Ureter (tissue), 1 donor: ENCODE results near the gene OPRD1. TPM values are rescaled to one million over a fixed set of nuclear protein-coding genes. Genes with fewer than 3 reads are reported as not detected.
A peak's percentile ranks its signal among the peaks of the same experiment; 100 is the strongest.
"Not testable (repeated sequence)": the region's sequence is repeated elsewhere in the genome, so short reads cannot be mapped to it uniquely, and the experiment has no call there.

ENCODE experiments used
- DNase-seq: peaks from one replicate; pipeline ENCODE4 v3.0.0-alpha.2; 2020; ENCODE audit warnings: low spot score
- total RNA-seq: library from RNA; stranded (reverse); gene quantifications from one replicate; pipeline ENCODE4 v1.2.4, GENCODE V29; 2023
- donor health status: DM: yes; HTN: yes; CAD: no.

OPRD1 gene
- total RNA-seq, 1 donor from 2014 or later, result not detected

DNA sequence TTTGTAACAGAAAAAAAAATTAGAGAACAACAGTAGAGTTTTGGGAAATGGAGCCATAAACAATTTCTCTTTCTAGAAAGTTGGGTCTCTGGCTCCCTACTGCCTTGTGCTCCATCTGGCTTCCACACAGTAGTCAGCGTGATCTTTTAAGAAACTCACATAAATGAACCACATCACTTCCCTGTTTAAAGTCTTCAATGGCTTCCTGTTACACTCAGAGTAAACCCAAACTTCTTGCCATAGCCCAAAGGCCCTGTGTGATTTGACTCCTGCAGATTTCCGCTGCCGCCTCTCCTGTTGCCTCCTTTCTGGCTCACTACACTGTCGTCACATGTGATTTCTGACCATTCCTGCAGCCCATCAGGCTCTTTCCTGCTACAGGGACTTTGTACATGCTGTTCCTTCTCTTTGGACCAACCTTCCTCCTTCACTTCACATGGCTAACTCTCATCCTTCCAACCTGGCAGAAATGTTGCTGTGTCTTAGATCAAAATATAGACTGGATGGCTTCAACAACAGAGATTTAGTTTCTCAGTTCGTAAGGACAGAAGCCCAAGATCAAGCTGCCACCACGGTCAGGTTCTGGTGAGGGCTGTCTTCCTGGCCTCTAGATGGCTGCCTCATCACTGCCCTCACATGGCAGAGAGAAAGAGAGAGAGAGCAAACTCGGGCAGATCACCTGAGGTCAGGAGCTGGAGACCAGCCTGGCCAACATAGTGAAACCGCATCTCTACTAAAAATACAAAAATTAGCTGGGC lies 34.0 kb downstream of the OPRD1 start:
- DNase-seq, result no peak

DNA sequence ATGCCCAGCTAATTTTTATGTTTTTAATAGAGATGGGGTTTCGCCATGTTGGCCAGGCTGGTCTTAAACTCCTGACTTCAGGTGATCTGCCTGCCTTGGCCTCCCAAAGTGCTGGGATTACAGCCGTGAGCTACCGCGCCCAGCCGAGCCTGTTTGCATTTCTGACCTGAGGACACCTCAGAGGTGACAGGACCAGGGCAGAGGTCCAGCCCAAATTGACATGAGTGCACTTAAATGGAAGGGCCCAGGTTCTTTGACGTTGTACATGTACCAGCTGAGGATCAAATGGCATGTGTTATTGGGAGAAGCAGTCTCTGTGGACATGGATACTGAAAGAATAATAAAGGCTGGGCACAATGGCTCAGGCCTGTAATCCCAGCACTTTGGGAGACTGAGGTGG lies 35.2 kb downstream of the OPRD1 start:
- DNase-seq, result not testable (repeated sequence)

DNA sequence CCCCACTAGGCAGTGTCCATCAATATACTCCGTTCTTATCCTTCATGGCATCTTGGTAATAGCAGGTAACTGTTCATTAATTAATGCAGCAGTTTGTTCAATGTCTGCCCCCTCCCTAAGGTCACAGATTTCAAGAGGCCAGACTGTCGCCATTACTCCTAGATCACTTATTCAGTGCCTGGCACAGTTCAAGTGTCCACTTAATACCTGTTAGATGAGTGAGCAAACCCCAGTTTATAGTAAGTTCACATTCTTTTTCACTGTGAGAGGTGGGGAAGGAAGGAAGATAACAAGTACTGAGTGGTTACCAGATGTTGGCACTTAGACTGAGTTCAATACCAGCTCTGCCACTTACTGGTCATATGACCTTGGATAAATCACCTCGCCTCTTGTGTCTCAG lies 36.4 kb downstream of the OPRD1 start:
- DNase-seq, result no peak

DNA sequence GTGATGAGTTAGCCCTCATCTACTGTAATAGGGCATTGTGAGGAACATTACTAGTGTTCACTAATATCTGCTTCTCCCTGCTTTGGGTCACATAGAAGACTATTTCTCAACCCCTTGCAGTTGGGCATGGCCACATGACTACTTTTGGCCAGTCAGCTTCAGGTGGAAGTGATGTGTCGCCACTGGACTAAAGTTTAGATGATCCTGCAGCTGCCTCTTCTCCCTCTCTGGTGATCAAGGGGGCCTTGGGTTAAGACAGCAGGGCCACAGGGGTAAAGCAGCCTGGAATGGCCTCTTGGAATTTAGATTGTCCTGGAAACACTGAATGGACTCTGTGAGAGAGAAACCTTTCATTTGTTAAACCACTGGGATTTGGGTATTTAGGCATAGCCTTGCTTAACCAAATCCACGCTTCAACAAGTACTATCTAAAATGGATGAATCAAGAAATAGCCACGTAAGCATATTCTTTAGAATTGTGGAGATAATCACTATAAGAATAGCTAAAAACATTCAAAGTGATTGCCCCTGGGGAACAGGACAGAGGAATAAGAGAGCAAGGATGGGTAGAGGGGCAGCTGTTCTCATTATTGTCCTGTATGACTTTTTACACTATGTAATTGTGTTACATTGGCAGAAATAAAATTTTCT lies 41.2 kb downstream of the OPRD1 start:
- DNase-seq, result no peak

DNA sequence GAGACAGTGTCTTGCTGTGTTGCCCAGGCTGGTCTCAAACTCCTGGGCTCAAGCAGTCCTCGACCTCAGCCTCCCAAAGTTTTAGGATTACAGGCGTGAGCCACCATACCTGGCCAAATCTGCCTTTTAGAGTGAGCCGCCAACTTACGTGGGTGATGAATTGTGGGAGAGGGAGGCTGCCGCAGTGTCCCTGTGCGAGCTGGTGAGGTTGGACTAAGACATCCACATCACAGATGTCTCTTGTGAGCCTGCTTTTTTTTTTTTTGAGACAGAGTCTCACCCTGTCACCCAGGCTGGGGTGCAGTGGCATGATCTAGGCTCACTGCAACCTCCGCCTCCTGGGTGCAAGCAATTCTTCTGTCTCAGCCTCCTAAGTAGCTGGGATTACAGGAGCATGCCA lies 42.4 kb downstream of the OPRD1 start:
- DNase-seq, result not testable (repeated sequence)

DNA sequence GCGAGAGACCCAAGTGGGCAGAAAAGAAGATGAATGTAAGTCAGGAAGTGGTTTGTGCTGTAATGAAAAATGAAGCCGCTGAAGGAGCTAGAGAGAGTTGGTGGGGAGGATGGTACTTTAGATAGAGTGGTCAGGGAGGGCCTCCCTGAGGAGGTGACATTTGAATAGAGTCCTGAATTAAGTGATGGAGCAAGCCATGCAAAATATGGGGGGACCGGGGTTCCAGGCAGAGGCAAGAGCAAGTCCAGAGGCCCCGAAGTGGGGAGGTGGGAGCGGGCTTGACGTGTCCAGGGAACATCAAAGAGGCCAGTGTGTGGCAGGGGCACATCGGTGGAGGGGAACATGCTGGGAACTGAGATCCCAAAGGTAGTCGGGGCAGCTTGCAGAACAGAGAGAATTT lies 43.1 kb downstream of the OPRD1 start:
- no peak for DNase-seq

DNA sequence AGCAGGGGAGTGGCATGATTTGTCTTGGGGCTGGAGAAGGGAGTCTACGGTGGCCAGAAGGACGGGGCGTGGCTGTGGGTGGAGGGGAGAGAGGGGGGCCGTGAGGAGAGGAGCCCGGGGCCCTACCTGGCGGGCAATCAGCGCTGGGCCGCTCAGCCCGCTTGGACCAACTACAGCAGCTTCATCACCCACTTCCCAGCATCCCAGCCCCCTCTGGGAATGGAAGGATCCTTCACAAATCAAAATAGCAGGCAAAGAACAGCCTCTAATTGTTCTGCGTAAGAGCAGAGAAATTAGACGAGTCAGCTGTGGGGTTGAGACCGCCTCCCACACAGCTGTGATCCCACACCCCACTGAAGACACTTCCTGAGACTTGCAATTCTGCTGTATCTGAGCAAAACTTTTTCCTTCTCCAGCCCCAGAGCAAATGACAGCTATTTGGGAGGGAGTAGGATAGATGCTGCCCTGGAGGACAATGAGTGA lies 43.5 kb downstream of the OPRD1 start:
- DNase-seq, result no peak

DNA sequence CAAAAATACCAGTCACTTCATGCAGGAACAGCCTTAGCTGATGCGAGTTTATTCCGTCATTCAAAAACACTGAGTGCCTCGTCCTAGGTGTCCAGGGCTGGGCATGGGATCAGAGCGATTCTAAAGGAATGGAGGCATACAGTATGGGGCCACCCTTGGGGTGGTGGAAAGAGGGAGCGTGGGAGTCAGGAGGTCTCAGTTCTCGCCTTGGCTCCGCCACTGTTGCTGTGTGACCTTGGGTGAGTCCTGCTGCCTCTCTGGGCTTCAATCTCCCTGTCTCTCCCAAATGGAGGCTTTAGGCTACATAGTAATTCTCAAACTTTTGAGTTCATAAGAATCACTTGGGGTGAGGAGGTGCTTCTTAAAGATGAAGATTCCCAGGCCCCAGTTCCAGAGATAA lies 44.0 kb downstream of the OPRD1 start:
- no peak for DNase-seq

DNA sequence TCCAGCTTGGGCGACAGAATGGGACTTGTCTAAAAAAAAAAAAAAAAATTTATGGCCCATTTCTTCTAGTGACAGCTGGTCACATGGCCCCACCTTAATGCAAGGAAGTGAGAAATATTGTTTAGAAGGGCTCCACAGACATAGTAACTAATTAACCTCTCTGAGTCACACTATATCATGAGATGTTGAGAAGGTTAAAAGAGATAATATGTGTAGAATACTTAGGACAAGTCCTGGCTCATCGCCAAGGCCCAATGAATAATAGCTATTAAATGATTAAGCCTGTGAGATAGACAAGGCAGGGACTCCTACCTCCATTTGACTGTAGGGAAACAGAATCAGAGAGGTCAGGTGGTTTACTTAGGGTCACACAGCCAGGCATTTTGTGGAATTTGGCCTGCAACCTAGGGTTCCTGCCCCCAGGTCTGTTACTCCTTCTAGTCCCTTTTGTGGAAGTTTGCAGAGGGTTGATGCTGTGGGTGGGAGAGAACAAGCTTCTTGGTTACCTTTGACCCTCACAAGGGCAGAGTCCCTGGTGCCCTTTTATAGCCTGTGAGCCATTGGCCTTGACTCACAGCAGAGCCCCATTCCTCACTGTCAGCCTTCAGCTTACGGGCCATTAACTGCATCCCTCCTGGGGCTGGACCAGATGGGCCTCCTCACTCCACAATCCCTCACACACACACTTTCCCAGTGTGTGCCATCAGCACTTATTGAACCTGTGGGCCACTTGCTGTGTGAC lies 48.5 kb downstream of the OPRD1 start:
- DNase-seq, result no peak

DNA sequence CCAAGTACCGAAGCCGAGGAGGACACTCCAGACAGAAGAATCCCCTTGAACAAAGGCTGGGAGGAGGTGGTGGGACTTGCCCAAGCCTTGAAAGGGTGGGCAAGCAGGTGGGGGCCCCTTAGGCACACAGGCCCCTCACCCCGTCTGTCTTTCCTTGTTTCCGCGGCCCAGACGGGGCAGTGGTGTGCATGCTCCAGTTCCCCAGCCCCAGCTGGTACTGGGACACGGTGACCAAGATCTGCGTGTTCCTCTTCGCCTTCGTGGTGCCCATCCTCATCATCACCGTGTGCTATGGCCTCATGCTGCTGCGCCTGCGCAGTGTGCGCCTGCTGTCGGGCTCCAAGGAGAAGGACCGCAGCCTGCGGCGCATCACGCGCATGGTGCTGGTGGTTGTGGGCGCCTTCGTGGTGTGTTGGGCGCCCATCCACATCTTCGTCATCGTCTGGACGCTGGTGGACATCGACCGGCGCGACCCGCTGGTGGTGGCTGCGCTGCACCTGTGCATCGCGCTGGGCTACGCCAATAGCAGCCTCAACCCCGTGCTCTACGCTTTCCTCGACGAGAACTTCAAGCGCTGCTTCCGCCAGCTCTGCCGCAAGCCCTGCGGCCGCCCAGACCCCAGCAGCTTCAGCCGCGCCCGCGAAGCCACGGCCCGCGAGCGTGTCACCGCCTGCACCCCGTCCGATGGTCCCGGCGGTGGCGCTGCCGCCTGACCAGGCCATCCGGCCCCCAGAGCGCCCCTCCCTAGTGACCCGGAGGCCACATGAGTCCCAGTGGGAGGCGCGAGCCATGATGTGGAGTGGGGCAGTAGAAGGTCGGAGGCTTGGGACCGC lies 50.8 kb downstream of the OPRD1 start:
- no peak for DNase-seq

DNA sequence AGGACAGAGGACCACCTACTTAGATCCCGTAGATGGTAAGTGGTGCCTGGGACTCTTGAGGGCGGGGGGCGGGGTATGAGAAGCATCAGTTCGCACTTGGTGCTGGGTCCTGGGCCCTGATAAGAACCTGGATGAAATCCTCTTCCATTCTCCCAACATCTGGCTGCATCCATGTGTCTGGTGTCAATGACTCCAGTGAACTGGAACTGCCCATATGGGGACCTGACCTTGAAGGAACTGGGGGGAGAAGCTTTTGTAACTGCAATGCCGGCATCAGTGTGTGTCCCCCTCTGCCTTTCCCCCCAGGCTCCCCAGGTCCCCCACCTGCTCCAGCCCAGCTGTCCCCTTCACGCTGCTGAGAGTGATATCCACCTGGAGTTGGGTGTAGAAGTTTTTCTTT lies 52.7 kb downstream of the OPRD1 start:
- DNase-seq, result no peak

DNA sequence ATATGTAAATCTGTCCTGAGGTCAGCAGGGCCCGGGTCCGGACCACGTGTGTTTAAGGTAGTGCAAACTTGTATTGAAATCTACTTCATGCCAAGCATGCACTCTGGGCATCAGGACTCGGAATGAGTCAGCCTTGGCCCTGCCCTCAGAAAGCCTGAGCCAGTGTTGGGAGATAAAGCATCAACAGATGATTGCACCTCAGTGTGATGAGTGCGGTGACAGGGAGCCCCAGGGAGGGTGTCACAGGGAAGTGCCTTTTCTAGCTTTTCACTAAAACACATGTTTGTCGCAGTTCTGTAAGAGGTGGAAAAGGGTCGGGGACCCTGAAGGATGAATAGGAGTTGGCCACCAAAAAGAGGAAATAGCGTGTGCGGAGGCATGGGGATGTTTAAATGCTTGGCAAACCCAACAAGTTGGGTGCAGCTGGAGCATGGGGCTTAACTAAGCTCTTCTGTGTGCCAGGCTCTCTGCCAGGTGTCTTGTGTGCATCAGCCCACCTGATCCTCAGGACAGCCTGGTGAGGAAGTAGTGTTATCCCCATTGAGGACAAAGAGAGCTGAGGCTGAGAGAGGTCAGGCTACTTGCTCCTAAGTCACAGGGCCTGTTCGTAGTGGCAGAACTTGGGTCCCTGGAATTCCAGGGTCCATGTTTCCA lies 54.2 kb downstream of the OPRD1 start:
- DNase-seq, result no peak

DNA sequence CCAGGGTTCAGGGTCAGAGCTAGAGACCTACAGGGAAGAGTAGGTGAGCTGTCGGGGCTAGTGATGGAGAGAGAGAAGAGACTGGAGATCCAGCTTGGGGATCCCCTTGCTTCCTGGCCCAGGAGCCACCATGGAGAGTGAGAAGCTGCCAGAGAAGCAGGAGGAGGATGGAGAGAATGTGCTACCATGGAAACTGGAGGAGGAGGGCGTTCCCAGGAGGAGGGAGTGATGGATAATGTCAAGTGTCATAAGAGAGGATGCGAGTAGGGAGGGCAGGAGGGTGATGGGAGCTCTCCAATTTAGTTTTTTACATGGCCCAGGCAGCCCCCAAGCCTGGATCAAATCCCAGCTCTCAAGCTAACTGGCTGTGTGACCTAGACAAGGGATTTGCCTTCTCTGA lies 55.9 kb downstream of the OPRD1 start:
- no peak for DNase-seq

DNA sequence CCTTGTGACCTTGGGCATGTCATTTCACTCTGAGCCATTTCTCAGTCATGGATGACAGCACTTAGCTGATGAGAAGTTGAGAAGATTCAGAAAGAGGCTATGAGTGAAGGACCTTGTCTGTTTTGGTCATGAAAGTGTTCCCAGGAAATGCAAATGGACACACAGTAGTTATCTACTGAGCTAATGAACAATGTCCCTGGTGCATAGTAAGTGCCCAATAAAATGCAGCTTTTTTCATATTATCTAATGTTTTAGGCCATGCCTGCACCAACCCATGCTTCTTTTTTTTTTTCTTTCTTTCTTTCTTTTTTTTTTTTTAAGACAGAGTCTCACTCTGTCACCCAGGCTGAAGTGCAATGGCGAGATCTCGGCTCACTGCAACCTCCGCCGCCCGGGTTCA lies 58.0 kb downstream of the OPRD1 start:
- DNase-seq, result no peak

DNA sequence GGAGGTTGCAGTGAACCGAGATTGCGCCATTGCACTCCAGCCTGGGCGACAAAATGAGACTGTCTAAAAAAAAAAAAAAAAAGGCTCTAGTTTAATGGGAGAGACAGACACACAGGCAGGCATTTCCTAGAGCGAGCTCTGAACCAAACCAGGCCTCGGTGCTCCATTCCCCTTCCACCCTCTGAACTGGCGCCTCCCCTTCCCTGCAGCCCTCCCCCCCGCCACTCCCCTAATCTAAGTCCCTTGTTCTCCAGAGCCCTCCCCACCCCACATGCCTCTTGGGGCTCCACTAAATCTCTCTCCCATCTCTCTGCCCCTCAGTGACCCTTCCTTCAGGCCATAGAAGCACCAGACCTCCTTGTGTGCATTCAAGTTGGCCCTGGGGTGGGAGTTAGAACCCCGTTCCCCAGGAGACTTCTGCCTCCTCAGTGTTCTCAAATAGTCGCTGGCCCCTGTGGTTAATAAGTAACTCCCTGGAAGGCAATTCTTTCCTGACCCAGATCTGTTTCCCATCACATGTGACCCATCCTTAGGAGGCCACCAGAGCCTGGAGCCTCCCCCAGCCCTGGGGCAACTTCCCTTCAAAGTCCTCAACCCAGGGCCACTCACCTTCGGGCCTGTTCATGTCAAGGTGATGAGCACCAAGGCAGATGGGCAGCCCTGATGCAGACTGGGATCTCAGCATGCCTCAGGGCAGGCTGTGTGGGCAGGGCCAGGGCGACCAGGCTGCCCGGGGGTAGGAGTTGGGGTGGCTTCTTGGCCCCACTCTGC lies 59.8 kb downstream of the OPRD1 start:
- no peak for DNase-seq

DNA sequence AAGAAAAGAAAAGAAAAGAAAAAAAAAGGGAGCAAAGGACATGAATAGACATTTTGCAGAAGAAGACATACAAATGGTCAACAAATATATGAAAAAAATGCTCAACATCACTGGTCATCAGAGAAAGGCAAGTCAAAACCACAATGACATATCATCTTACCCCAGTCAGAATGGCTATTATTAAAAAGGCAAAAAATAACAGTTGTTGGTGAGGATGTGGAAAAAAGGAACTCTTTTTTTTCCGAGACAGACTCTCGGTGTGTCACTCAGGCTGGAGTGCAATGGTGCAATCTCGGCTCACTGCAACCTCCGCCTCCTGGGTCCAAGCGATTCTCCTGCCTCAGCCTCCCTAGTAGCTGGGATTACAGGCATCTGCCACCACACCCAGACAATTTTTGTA lies 63.2 kb downstream of the OPRD1 start:
- not testable (repeated sequence) for DNase-seq

DNA sequence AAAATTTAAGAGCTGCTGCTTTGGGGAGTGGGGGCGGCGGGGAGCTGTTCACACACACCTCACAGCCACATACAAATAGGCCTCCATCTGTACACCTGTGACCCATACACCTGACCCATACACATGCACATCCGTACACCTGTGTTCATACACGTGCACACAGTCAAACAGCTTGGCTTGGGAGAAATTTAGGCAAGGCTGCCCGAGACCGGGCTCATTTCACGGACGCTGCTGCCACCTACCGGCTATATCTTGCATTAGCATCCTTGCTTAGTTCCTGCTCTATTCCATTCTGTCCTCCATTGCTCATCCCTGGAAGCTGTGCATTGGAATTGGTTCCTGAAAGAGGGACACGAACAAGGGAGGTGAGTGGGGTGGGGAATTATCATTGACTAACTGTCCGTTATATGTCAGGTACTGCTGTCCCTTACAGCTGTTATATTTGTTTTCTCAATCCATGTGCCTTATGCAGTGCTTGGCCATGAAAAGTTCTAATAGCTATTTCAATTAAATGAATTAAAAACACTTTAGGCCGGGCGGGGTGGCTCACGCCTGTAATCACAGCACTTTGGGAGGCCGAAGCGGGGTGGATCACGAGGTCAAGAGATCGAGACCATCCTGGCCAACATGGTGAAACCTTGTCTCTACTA lies 65.3 kb downstream of the OPRD1 start:
- peak; percentile 82 for DNase-seq

DNA sequence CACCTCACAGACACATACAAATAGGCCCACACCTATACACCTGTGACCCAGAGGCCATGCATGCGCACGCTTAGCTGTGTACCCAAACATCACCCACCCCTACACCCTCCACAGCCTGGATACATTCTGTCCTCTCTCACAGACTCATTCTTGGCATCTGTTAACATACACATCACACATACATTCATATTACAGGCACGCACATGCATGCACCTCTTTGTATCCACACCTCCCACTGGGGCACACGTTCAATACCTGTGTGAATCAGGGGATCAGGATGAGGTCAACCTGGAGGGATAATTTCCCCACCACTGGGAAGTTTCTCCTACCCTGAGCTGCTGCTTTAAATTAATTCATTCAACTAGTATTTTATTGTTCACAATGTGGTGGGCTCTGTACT lies 66.8 kb downstream of the OPRD1 start:
- no peak for DNase-seq

DNA sequence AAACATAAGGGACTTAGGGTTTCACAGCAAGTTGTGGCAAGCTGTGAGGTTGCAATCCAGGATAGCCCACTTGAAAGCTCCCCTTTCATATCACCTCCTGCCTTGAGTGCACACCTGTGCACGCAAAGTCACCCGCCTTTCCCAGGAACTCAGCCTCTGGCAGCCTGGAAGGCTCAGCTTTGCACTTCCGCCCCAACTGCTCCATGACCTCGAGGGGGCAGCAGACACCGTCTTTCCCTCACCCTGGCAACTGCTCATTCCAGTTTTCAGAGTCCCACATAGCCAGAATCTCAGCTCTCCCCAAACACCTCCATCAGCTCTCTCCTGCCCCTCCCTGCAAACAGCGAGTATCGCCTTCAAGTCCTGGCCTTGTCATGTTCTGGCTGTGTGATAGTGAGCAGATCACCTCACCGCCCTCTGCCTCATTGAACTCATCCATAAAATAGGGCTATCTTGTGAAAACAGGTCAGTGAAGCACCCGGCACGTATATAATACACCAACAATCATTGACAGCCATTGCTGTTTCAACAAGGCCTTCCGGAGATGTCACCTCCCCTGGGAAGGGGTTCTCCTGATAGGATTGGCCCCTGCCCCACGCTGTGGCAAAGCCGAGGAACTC lies 70.1 kb downstream of the OPRD1 start:
- DNase-seq, result peak; percentile 90

DNA sequence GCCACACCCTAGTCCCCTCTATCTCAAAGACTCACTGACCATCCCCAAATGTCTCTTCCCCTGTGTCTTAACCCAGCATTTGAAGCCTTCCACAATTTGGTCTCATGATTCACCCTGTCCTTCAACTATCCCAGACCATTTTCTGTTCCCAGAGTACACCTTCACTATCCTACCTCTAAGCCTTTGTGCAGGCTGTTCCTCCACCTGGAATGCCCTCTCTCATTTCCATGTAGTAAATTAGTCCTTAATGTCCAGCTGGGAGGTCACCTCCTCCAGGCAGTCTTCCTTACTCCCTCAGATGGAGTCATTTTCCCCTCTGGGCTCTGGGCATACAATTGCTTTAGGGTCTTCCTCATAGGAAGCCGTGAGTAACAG lies 71.3 kb downstream of the OPRD1 start:
- no peak for DNase-seq
